PFSK-1 (cell line): ENCODE data around the gene OGDHL.

Source experiments
- FOXP2 ChIP-seq: optimal IDR thresholded peaks from 2 replicates; pipeline ENCODE3; 2011; ENCODE audit warnings: borderline replicate concordance, control low read depth, inconsistent platforms; ENCODE audit not compliant: insufficient read depth; ENCODE audit errors: extremely low read length, extremely low read depth
- POLR2AphosphoS5 ChIP-seq: IDR thresholded peaks from 2 replicates; pipeline ENCODE4 v1.6.1; 2012; ENCODE audit warnings: low read depth, mild to moderate bottlenecking, control low read depth, low read length, moderate library complexity
- SIN3A ChIP-seq: IDR thresholded peaks from 2 replicates; pipeline ENCODE4 v1.6.1; 2012; ENCODE audit warnings: mild to moderate bottlenecking, low read length, moderate library complexity, borderline replicate concordance; ENCODE audit not compliant: insufficient read depth
- TAF1 ChIP-seq: IDR thresholded peaks from 2 replicates; pipeline ENCODE4 v1.6.1; 2012; ENCODE audit warnings: low read length, control low read depth, borderline replicate concordance; ENCODE audit not compliant: insufficient read depth
- TF ChIP-seq, protein P1 (sequence below), 2 experiments: IDR thresholded peaks; 2 replicates each; pipeline versions ENCODE4 v1.6.1 to v1.8.0; 2011 to 2012; ENCODE audit warnings: low read depth in 2 of 2, low read length in 2 of 2, control low read depth in 1 of 2, inconsistent platforms in 1 of 2, mild to moderate bottlenecking in 1 of 2, moderate library complexity in 1 of 2; ENCODE audit not compliant: insufficient read depth in 1 of 2

The OGDHL gene

DNA sequence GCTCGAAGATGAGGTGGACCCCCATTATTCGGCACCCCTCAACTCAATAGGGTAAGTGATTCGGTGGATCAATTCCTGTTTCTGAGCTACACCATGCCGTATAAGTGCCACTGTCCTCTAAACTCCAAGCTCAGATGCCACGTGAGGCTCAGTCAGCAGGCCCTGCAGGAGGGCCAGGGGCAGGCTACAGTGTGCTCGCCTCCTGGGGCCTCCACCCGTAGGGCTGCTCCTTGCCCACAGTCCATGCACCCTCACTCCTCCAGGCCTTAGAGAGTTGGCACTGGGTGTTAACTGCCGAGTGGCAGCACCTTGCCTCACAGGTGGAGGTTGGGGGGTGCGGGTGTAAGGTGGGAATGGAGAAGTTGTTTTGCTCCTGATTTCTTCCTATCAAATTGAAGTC, 70.5 kb downstream of the OGDHL start:
- TF ChIP-seq SIN3A (no peak), TAF1 (no peak), FOXP2 (no peak), POLR2AphosphoS5 (no peak)
- TF ChIP-seq, protein P1, sequence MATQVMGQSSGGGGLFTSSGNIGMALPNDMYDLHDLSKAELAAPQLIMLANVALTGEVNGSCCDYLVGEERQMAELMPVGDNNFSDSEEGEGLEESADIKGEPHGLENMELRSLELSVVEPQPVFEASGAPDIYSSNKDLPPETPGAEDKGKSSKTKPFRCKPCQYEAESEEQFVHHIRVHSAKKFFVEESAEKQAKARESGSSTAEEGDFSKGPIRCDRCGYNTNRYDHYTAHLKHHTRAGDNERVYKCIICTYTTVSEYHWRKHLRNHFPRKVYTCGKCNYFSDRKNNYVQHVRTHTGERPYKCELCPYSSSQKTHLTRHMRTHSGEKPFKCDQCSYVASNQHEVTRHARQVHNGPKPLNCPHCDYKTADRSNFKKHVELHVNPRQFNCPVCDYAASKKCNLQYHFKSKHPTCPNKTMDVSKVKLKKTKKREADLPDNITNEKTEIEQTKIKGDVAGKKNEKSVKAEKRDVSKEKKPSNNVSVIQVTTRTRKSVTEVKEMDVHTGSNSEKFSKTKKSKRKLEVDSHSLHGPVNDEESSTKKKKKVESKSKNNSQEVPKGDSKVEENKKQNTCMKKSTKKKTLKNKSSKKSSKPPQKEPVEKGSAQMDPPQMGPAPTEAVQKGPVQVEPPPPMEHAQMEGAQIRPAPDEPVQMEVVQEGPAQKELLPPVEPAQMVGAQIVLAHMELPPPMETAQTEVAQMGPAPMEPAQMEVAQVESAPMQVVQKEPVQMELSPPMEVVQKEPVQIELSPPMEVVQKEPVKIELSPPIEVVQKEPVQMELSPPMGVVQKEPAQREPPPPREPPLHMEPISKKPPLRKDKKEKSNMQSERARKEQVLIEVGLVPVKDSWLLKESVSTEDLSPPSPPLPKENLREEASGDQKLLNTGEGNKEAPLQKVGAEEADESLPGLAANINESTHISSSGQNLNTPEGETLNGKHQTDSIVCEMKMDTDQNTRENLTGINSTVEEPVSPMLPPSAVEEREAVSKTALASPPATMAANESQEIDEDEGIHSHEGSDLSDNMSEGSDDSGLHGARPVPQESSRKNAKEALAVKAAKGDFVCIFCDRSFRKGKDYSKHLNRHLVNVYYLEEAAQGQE (IDR thresholded peaks at IDR 0.05; ENCODE audit: insufficient read depth in 1 of 2, low read depth in 2 of 2, low read length in 2 of 2) = no peak

DNA sequence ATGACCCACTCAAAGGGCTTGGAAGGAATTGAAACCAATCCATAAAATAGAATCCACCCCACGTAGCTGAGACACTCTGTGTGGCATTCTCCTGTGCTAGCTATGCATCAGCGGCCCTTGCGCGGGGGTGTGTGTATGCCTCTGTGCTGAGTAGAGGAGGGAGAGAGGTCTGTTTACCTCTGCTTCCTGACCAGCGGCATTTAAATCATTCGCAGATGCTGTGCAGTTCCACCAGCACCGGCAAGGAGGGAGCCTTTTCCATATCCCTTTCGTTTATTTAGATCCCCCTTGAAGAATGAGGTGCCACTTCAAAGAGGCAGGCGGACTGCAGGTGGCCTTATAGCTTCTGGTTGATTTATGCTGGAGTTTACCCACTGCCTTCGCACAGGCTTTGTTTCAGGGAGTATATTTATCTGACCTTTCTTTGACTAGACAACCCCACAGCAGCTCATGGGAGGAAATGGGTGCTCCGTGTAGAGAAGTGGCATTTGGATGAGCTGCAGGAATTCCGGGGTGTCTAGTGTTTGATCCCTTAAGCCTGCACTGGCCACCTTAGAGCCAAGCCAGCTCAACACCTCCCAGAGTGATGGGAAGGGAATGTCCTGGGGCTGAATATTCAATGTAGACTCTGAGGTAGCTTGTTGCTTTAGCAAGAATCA, 71.3 kb downstream of the OGDHL start:
- no peak for TF ChIP-seq POLR2AphosphoS5
- no peak for TF ChIP-seq SIN3A
- TF ChIP-seq FOXP2 = peak; percentile 70
- TF ChIP-seq TAF1 = no peak

DNA sequence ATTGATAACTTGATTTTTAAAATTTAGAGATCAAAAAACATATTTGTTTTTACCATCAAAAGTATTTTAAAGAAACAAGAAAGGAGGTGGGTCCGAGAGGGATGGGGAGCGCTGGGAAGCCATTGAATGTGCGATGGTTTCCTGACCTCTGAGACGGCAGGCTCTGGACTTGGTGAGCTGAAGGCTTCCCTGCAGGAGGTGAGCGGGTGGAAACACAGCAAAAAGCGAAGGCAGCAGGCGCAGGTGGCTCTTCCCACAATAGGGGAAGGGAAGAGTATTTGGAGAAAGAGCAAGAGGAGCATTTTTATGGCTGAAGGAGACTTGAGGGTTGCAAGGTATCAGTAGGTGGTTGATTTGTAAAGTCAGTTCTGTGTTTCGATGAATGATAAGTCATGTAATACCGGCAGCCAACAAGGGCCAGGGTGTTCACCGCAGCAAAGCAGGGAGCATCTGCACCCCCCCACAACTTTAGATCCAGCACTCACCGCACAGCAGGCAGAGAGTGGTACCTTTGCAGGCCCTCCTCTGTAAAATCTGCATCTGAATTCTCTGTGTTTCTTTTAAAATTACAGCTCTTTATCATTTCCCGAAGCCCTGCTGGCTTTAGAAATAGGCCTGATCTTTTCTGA, 72.1 kb downstream of the OGDHL start:
- TF ChIP-seq TAF1 (no peak), POLR2AphosphoS5 (no peak), FOXP2 (no peak), SIN3A (no peak)
- TF ChIP-seq, protein P1 (IDR thresholded peaks at IDR 0.05; ENCODE audit: insufficient read depth in 1 of 2, low read depth in 2 of 2, low read length in 2 of 2) = no peak

DNA sequence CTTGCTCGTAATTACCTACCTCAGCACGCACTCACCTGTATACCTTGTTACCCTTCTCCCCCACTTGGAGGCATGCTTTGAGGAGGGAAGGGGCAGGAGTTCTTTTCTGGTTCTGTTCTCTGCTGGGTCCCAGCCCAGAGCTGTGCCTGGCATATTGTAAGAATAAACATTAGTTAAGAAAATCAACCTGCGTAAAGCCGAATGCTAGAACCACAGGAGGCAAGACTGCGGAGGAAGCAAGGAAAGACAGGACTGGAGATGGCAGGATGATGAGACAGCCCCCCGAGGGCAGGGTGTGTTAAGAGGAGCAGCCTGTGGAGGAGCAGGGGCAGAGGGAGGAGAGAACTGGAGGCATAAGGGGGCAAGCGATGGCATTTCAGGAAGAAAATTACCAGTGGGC, 73.2 kb downstream of the OGDHL start:
- no peak for TF ChIP-seq POLR2AphosphoS5
- TF ChIP-seq SIN3A = no peak
- TF ChIP-seq, protein P1 (IDR thresholded peaks at IDR 0.05; ENCODE audit: insufficient read depth in 1 of 2, low read depth in 2 of 2, low read length in 2 of 2) = no peak
- no peak for TF ChIP-seq FOXP2
- TF ChIP-seq TAF1 = no peak

DNA sequence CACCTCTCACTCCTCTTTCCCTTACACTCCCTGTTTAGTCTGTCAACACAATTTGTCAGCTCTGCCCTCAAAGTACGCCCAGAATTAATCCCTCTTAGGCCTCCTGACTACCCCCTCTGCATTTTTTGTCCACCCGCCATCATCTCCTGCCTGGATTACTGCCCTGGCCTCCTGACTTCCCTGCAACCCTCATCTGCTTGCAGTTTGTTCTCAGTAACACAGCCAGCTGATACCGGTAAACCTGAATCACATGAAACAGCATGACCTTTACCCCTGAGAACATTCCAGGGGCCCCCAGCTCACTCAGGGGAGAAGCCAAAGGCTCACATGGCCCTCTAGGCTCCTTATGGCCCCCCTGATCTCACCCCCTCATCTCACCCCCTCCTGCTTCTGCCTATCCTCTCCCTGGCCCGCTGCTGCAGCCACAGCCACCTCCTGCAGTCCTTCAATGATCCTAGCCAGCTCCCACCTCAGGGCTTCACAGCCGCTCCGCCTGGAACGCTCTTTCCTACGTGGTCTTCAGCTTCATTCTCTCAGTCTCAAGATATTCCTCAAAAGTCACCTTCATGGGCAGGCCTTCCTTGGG, 73.8 kb downstream of the OGDHL start:
- TF ChIP-seq, protein P1 (IDR thresholded peaks at IDR 0.05; ENCODE audit: insufficient read depth in 1 of 2, low read depth in 2 of 2, low read length in 2 of 2) = no peak
- TF ChIP-seq POLR2AphosphoS5 = no peak
- no peak for TF ChIP-seq SIN3A
- TF ChIP-seq TAF1 = no peak
- TF ChIP-seq FOXP2 = no peak
